HepG2 (cell line): ENCODE measurements around the gene COQ4. TPM values are rescaled to one million over a fixed set of nuclear protein-coding genes. Genes with fewer than 3 reads are reported as not detected.
A peak's percentile ranks its signal among the peaks of the same experiment; 100 is the strongest.

Source experiments
- CHD4 ChIP-seq: fragments of 200-600 bp; sonication (generic); IDR thresholded peaks from 2 replicates; pipeline ENCODE4 v1.7.0; 2017; ENCODE audit warnings: mild to moderate bottlenecking, low read length, borderline replicate concordance
- FUBP1 ChIP-seq: sonication (generic); formaldehyde crosslinking; IDR thresholded peaks from 2 replicates; pipeline ENCODE4 v1.5.1; 2020; ENCODE audit warnings: missing genetic modification reagents, mild to moderate bottlenecking, borderline replicate concordance
- HIC2 ChIP-seq: sonication (generic); formaldehyde crosslinking; IDR thresholded peaks from 2 replicates; pipeline ENCODE4 v1.9.0; 2022; ENCODE audit warnings: low read depth, missing genetic modification reagents
- HOXA3 ChIP-seq: sonication (generic); formaldehyde crosslinking; IDR thresholded peaks from 2 replicates; pipeline ENCODE4 v1.5.0; 2020; ENCODE audit warnings: missing genetic modification reagents
- IRF2 ChIP-seq: IDR thresholded peaks from 2 replicates; pipeline ENCODE4 v1.6.1; 2018; ENCODE audit warnings: missing genetic modification reagents, missing compliant biosample characterization
- KAT7 ChIP-seq: IDR thresholded peaks from 2 replicates; pipeline ENCODE4 v1.6.1; 2018; ENCODE audit warnings: borderline replicate concordance, missing compliant biosample characterization
- KDM1A ChIP-seq: IDR thresholded peaks from 2 replicates; pipeline ENCODE4 v1.6.1; 2016; ENCODE audit warnings: missing compliant biosample characterization
- KMT2B ChIP-seq: IDR thresholded peaks from 2 replicates; pipeline ENCODE4 v1.6.1; 2016; ENCODE audit warnings: missing genetic modification reagents, missing compliant biosample characterization
- MYPOP ChIP-seq: sonication (generic); formaldehyde crosslinking; IDR thresholded peaks from 2 replicates; pipeline ENCODE4 v1.8.1; 2023; ENCODE audit warnings: mild to moderate bottlenecking, moderate library complexity, missing genetic modification reagents
- SMC3 ChIP-seq: IDR thresholded peaks from 2 replicates; pipeline ENCODE4 v1.6.1; 2011; ENCODE audit warnings: low read length, improper control_type of control experiment
- SRF ChIP-seq: IDR thresholded peaks from 2 replicates; pipeline ENCODE4 v1.6.1; 2011; ENCODE audit warnings: mild to moderate bottlenecking, low read depth, low read length, moderate library complexity
- TFAP4 ChIP-seq: sonication (generic); IDR thresholded peaks from 2 replicates; pipeline ENCODE4 v1.6.1; 2016; ENCODE audit warnings: low read depth, borderline replicate concordance
- ZBTB2 ChIP-seq: sonication (generic); formaldehyde crosslinking; IDR thresholded peaks from 2 replicates; pipeline ENCODE4 v1.8.0; 2022; ENCODE audit warnings: low read depth, missing genetic modification reagents
- ZFP90 ChIP-seq: sonication (generic); formaldehyde crosslinking; IDR thresholded peaks from 2 replicates; pipeline ENCODE4 v1.8.0; 2022; ENCODE audit warnings: missing genetic modification reagents, mild to moderate bottlenecking, inconsistent platforms, borderline replicate concordance
- ZFY ChIP-seq: sonication (generic); formaldehyde crosslinking; IDR thresholded peaks from 2 replicates; pipeline ENCODE4 v1.4.0; 2020; ENCODE audit warnings: missing genetic modification reagents
- ZMYM2 ChIP-seq: sonication (generic); formaldehyde crosslinking; IDR thresholded peaks from 2 replicates; pipeline ENCODE4 v1.8.0; 2022; ENCODE audit warnings: mild to moderate bottlenecking, missing genetic modification reagents
- ZNF44 ChIP-seq: sonication (generic); formaldehyde crosslinking; IDR thresholded peaks from 2 replicates; pipeline ENCODE4 v1.5.1; 2020; ENCODE audit warnings: mild to moderate bottlenecking, missing genetic modification reagents
- ZNF709 ChIP-seq: sonication (generic); formaldehyde crosslinking; IDR thresholded peaks from 2 replicates; pipeline ENCODE4 v1.5.0; 2020; ENCODE audit warnings: mild to moderate bottlenecking, missing genetic modification reagents
- ZNF75D ChIP-seq: sonication (generic); formaldehyde crosslinking; IDR thresholded peaks from 2 replicates; pipeline ENCODE4 v1.8.1; 2023; ENCODE audit warnings: missing genetic modification reagents, mild to moderate bottlenecking, borderline replicate concordance
- ZNF773 ChIP-seq: sonication (generic); formaldehyde crosslinking; IDR thresholded peaks from 2 replicates; pipeline ENCODE4 v1.4.0; 2020; ENCODE audit warnings: missing genetic modification reagents, borderline replicate concordance
- ZNF780A ChIP-seq: sonication (generic); formaldehyde crosslinking; IDR thresholded peaks from 2 replicates; pipeline ENCODE4 v1.8.0; 2022; ENCODE audit warnings: mild to moderate bottlenecking, missing genetic modification reagents, moderate library complexity
- polyA plus RNA-seq, 8 experiments: library from polyadenylated mRNA; depleted of rRNA in 3 of 8; stranded (reverse) in 7 of 8; unstranded in 1 of 8; fragments of >200 nt; fragmentation: Illumina TruSeq in 4 of 8; extraction: Trizol in 4 of 8; gene quantifications; 2 replicates each; pipeline versions ENCODE4 v1.2.1 to v1.2.3, GENCODE V29; 2011 to 2016; ENCODE audit warnings: low read depth in 4 of 8, missing spikeins in 1 of 8, mixed read lengths in 1 of 8; ENCODE audit not compliant: insufficient read depth in 1 of 8
- total RNA-seq, 5 experiments: library from RNA; depleted of rRNA; stranded (reverse); fragments of >200 nt; fragmentation: Illumina TruSeq; extraction: Trizol; gene quantifications; 2 replicates each; pipeline ENCODE4 v1.2.3, GENCODE V29; 2016; ENCODE audit warnings: low read depth in 1 of 5
- TF ChIP-seq, protein P1 (sequence below): IDR thresholded peaks from 2 replicates; pipeline ENCODE4 v1.6.1; 2016; ENCODE audit warnings: missing genetic modification reagents, missing compliant biosample characterization

Gene COQ4
- total and polyA plus RNA-seq, 2 of the 13 experiments (the other 11 are each of a cell fraction or from before 2014, with no cell fraction given), result 26.1 to 36.0 TPM

DNA sequence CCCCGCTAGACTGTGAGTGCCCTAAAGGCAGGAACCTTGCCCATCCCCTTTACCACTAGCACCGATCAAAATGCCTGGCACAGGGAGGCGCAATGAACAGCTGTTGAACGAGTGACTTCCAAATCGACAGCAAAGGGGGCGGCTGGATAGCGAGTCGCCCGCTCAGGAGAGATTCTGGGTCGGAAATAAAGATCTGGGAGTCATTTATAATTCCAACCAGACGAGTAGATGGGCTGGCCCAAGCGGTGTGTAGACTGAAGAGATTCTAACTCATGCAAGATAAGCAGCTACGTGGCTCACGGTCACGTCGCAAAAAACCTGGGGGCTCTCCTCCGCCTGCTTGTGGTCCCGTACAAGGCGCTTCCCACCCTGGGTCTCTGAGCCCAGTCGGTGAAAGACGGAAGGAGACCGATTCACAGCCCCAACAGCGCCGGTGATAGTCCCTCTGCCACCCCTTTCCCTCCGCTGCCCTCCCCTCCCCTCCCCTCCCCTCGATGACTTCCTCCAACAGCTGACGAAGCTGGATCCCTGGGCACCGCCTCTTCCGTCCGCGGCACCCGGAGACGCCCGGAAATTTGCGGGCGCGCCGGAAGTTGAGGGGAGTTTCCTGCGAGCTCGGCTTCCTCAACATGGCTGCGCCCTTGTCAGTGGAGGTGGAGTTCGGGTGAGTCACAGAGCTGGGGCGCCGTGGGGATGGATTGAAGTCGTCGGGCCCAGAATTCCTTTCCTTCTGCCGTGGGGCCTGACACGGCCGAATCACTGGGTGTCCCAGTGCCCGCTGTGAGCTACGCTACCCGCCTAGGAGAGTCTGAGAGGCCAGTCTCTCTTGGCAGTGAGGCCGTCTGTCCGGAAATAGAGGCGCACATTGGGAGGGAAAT lies 48.4 kb downstream of the COQ4 start, which contains the start of gene URM1 (continued):
- no peak for TF ChIP-seq FUBP1
- 0 out of 2 replicates have a peak, but pooled peaks have one; percentile 9 for TF ChIP-seq ZNF44
- TF ChIP-seq, protein P1, sequence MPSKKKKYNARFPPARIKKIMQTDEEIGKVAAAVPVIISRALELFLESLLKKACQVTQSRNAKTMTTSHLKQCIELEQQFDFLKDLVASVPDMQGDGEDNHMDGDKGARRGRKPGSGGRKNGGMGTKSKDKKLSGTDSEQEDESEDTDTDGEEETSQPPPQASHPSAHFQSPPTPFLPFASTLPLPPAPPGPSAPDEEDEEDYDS (CRISPR knock-in tag), result peak; percentile 30; the same call in 1 of the 2 replicates
- peak; percentile 65 for TF ChIP-seq HOXA3 (CRISPR knock-in tag)
- TF ChIP-seq SRF, result no peak
- TF ChIP-seq HIC2 (CRISPR knock-in tag), result 0 out of 2 replicates have a peak, but pooled peaks have one; percentile 29
- TF ChIP-seq MYPOP (CRISPR knock-in tag), result peak; percentile 47; the same call in 1 of the 2 replicates
- TF ChIP-seq IRF2 (CRISPR knock-in tag), result no peak
- 0 out of 2 replicates have a peak, but pooled peaks have one; percentile 19 for TF ChIP-seq KMT2B (CRISPR knock-in tag)
- TF ChIP-seq KDM1A (CRISPR knock-in tag), result no peak
- no peak for TF ChIP-seq CHD4
- TF ChIP-seq SMC3, result no peak
- peak; percentile 47; the same call in 1 of the 2 replicates for TF ChIP-seq ZNF709 (CRISPR knock-in tag)
- TF ChIP-seq TFAP4, result peak; percentile 93
- TF ChIP-seq ZFY (CRISPR knock-in tag), result peak; percentile 75
- peak; percentile 24; the same call in 1 of the 2 replicates for TF ChIP-seq ZFP90 (CRISPR knock-in tag)
- TF ChIP-seq ZNF780A (CRISPR knock-in tag), result no peak
- TF ChIP-seq ZNF75D (CRISPR knock-in tag), result no peak
- no peak for TF ChIP-seq ZNF773 (CRISPR knock-in tag)
- no peak for TF ChIP-seq ZMYM2 (CRISPR knock-in tag)
- peak; percentile 39; the same call in 1 of the 2 replicates for TF ChIP-seq KAT7
- TF ChIP-seq ZBTB2 (CRISPR knock-in tag), result no peak; the same call in 1 of the 2 replicates
